Tibial artery (tissue), 4 donors: ENCODE results near the gene CSF1.

ENCODE experiments used
- DNase-seq, 2 donors: peaks; one replicate each; pipeline ENCODE4 v3.0.0-alpha.2; 2019
- H3K27ac ChIP-seq, 2 donors: fragments of 200-600 bp; sonication (generic) in 1 of 2; 1 replicate in 1 of 2; 2 replicates in 1 of 2; pipeline ENCODE4 v1.5.1; 2018 to 2019; ENCODE audit warnings: mild to moderate bottlenecking in 1 of 2
- H3K27me3 ChIP-seq, 2 donors: fragments of 200-600 bp; sonication (generic) in 1 of 2; one replicate each; pipeline versions ENCODE4 v1.5.1 to v1.6.0; 2016 to 2019
- H3K36me3 ChIP-seq, 3 donors: fragments of 200-600 bp; sonication (generic) in 2 of 3; one replicate each; pipeline ENCODE4 v1.5.1; 2016 to 2019; ENCODE audit warnings: mild to moderate bottlenecking in 2 of 3
- H3K4me1 ChIP-seq, 4 donors: fragments of 200-600 bp; sonication (generic) in 2 of 4; 1 replicate in 3 of 4; 2 replicates in 1 of 4; pipeline ENCODE4 v1.5.1; 2016 to 2019
- H3K4me3 ChIP-seq, 2 donors: fragments of 200-600 bp; sonication (generic) in 1 of 2; 1 replicate in 1 of 2; 2 replicates in 1 of 2; pipeline ENCODE4 v1.5.1; 2018 to 2019; ENCODE audit warnings: mild to moderate bottlenecking in 2 of 2
- H3K9me3 ChIP-seq, 3 donors: fragments of 200-600 bp; sonication (generic) in 1 of 3; one replicate each; pipeline ENCODE4 v1.5.1; 2016 to 2019
- CTCF ChIP-seq, 2 experiments: fragments of 200-600 bp in 1 of 2; fragments of 450-650 bp in 1 of 2; IDR thresholded peaks; one replicate each; pipeline ENCODE4 v1.5.1; 2017 to 2019; ENCODE audit warnings: antibody characterized with exemption in 2 of 2, mild to moderate bottlenecking in 1 of 2, moderate library complexity in 1 of 2
- intact Hi-C: fragments of 100-400 bp; cut with DNase I; formaldehyde crosslinking; loops from one replicate; pipeline ENCODE4 v1.15.0; 2023; ENCODE audit warnings: low total_unique reads

The CSF1 gene

GRCh38 chr1:109909561-109909960 is 1.1 kb upstream of the CSF1 start:
- peak overlapping the region; percentile 79 to 83 for H3K27ac ChIP-seq

GRCh38 chr1:109910963-109911798 is 532 bp downstream of the CSF1 start:
- Histone ChIP-seq H3K27me3 (no peaks in the 10 kb centered on the region), H3K9me3 (no peaks in the 10 kb centered on the region), H3K4me1 (peaks cover 0 to 49% (median 37%) of the 10 kb centered on the region in 4 donors), H3K36me3 (peaks cover 4 to 10% (median 8%) of the 10 kb centered on the region in 3 donors), H3K27ac (peak overlapping the region; percentile 79 to 83), H3K4me3 (peak overlapping the region; percentile 72 to 76)
- TF ChIP-seq CTCF (IDR thresholded peaks at IDR 0.05): no peak
- DNase-seq: peak in 1 of 2 donors; percentile 67
- intact Hi-C loops: loop anchor here (10.0 kb wide), 1 partner anchor 116 kb away; no protein-coding TSS in a partner anchor

More at GRCh38 chr1:109909561-109909960, 1.1 kb upstream of the CSF1 start:
- DNase-seq: no peak
- no peak for TF ChIP-seq CTCF (IDR thresholded peaks at IDR 0.05)
- Histone ChIP-seq H3K27me3 (no peaks in the 10 kb centered on the region), H3K9me3 (no peaks in the 10 kb centered on the region), H3K4me1 (peaks cover 0 to 43% (median 35%) of the 10 kb centered on the region in 4 donors), H3K4me3 (no peak overlapping the region), H3K36me3 (no peaks in the 10 kb centered on the region)
- intact Hi-C loops: no loop called here

GRCh38 chr1:109912214-109912861 is 1.7 kb downstream of the CSF1 start:
- Histone ChIP-seq H3K27me3 (no peaks in the 10 kb centered on the region), H3K36me3 (peaks cover 15 to 21% (median 19%) of the 10 kb centered on the region in 3 donors), H3K9me3 (no peaks in the 10 kb centered on the region), H3K4me3 (peak overlapping the region; percentile 72 to 76), H3K4me1 (peaks cover 0 to 49% (median 37%) of the 10 kb centered on the region in 4 donors), H3K27ac (peak overlapping the region; percentile 79 to 83)
- intact Hi-C loops: loop anchor here (10.0 kb wide), 1 partner anchor 118 kb away; no protein-coding TSS in a partner anchor
- no peak for DNase-seq
- no peak for TF ChIP-seq CTCF (IDR thresholded peaks at IDR 0.05)

GRCh38 chr1:109912873-109913272 is 2.2 kb downstream of the CSF1 start:
- Histone ChIP-seq H3K9me3 (no peaks in the 10 kb centered on the region), H3K36me3 (peaks cover 18 to 27% (median 25%) of the 10 kb centered on the region in 3 donors), H3K27ac (peak overlapping the region; percentile 79 to 83), H3K4me1 (peaks cover 0 to 49% (median 37%) of the 10 kb centered on the region in 4 donors), H3K4me3 (peak overlapping the region; percentile 72 to 76), H3K27me3 (no peaks in the 10 kb centered on the region)
- intact Hi-C loops: loop anchor here (10.0 kb wide), 1 partner anchor 118 kb away; no protein-coding TSS in a partner anchor
- DNase-seq: peak in 1 of 2 donors; percentile 46
- no peak for TF ChIP-seq CTCF (IDR thresholded peaks at IDR 0.05)

GRCh38 chr1:109913360-109913879 is 2.8 kb downstream of the CSF1 start:
- peaks cover 18 to 32% (median 30%) of the 10 kb centered on the region in 3 donors for H3K36me3 ChIP-seq
- H3K9me3 ChIP-seq: no peaks in the 10 kb centered on the region
- peaks cover 0 to 49% (median 37%) of the 10 kb centered on the region in 4 donors for H3K4me1 ChIP-seq
- H3K27ac ChIP-seq: peak overlapping the region; percentile 79 to 83
- DNase-seq: no peak
- intact Hi-C loops: loop anchor here (10.0 kb wide), 1 partner anchor 119 kb away; no protein-coding TSS in a partner anchor
- H3K4me3 ChIP-seq: peak overlapping the region; percentile 72 to 76
- no peaks in the 10 kb centered on the region for H3K27me3 ChIP-seq
- TF ChIP-seq CTCF (IDR thresholded peaks at IDR 0.05): no peak
